Common myeloid progenitor, CD34-positive (primary cell): ENCODE data around the gene TLNRD1.

ENCODE experiments used
- CTCF ChIA-PET: fragments of 350-600 bp; sonication (Branson Sonifier 250); formaldehyde crosslinking; loops from one replicate; lab custom pipeline; 2021; ENCODE audit warnings: antibody characterized with exemption; lab: Charles Lee
- POLR2A ChIA-PET: fragments of 350-600 bp; sonication (Branson Sonifier 250); formaldehyde crosslinking; loops from one replicate; lab custom pipeline; 2021; ENCODE audit warnings: antibody characterized with exemption; lab: Charles Lee
- DNase-seq, 3 donors: peaks; one replicate each; pipeline versions ENCODE4 v3.0.0 to v3.0.0-alpha.2; 2013
- H3K27ac ChIP-seq, 2 experiments: 1 replicate in 1 of 2; 2 replicates in 1 of 2; pipeline ENCODE4 v1.7.0; 2013; ENCODE audit warnings: inconsistent platforms in 2 of 2, low read length in 2 of 2, mild to moderate bottlenecking in 2 of 2, low read depth in 1 of 2, moderate library complexity in 1 of 2; ENCODE audit not compliant: severe bottlenecking in 2 of 2, insufficient read depth in 1 of 2, poor library complexity in 1 of 2
- H3K27me3 ChIP-seq, 5 experiments: replicated peaks in 2 of 5; 1 replicate in 3 of 5; 2 replicates in 2 of 5; pipeline versions ENCODE4 v1.6.1 to v1.7.0; 2013; ENCODE audit warnings: low read length in 4 of 5, mild to moderate bottlenecking in 2 of 5, moderate library complexity in 2 of 5, inconsistent platforms in 1 of 5; ENCODE audit not compliant: insufficient read depth in 5 of 5, control insufficient read depth in 4 of 5
- H3K36me3 ChIP-seq, 4 experiments: 1 replicate in 2 of 4; 2 replicates in 2 of 4; pipeline versions ENCODE4 v1.6.1 to v1.7.0; 2013; ENCODE audit warnings: low read length in 3 of 4, control low read depth in 1 of 4, mild to moderate bottlenecking in 1 of 4; ENCODE audit not compliant: control insufficient read depth in 4 of 4, insufficient read depth in 4 of 4
- H3K4me1 ChIP-seq, 4 experiments: 1 replicate in 3 of 4; 2 replicates in 1 of 4; pipeline versions ENCODE4 v1.6.1 to v1.7.1; 2013; ENCODE audit warnings: low read length in 3 of 4, mild to moderate bottlenecking in 3 of 4, control low read depth in 1 of 4, inconsistent platforms in 1 of 4, moderate library complexity in 1 of 4; ENCODE audit not compliant: control insufficient read depth in 4 of 4, insufficient read depth in 4 of 4; ENCODE audit errors: control extremely low read depth in 1 of 4
- H3K4me3 ChIP-seq, 7 experiments: 1 replicate in 4 of 7; 2 replicates in 3 of 7; pipeline versions ENCODE4 v1.5.1 to v1.7.0; 2013; ENCODE audit warnings: mild to moderate bottlenecking in 7 of 7, low read length in 6 of 7, moderate library complexity in 6 of 7, inconsistent platforms in 2 of 7, low read depth in 2 of 7, control low read depth in 1 of 7; ENCODE audit not compliant: insufficient read depth in 4 of 7, control insufficient read depth in 1 of 7; ENCODE audit errors: extremely low read depth in 1 of 7
- H3K9me3 ChIP-seq, 5 experiments: 1 replicate in 4 of 5; 2 replicates in 1 of 5; pipeline versions ENCODE4 v1.6.1 to v1.7.1; 2013; ENCODE audit warnings: low read length in 4 of 5, mild to moderate bottlenecking in 2 of 5, inconsistent platforms in 1 of 5, low read depth in 1 of 5, moderate library complexity in 1 of 5; ENCODE audit not compliant: control insufficient read depth in 4 of 5, insufficient read depth in 2 of 5; ENCODE audit errors: control extremely low read depth in 1 of 5
- WGBS: methylation state at CpG from one replicate; pipeline ENCODE4 v1.1.5; 2013; ENCODE audit not compliant: insufficient coverage; 5-methylcytosine and 5-hydroxymethylcytosine counted together

TLNRD1 gene

GRCh38 chr15:81032355-81032754 is 31.6 kb downstream of the TLNRD1 start:
- H3K27me3 ChIP-seq = no peaks in the 10 kb centered on the region
- DNase-seq = no peak
- H3K4me3 ChIP-seq = no peak overlapping the region
- H3K9me3 ChIP-seq = peaks cover 0 to 4% (median 0%) of the 10 kb centered on the region in 5 experiments
- 100% methylated on average over 3 of the region's 4 CpGs for WGBS
- CTCF ChIA-PET = interaction anchor here (0.7 to 1.3 kb wide), 3 partner anchors 24 to 60 kb away, joined by 3 to 4 read pairs (median 3); no protein-coding TSS in a partner anchor
- POLR2A ChIA-PET = no interaction called here
- H3K4me1 ChIP-seq = peaks cover 0 to 8% (median 3%) of the 10 kb centered on the region in 4 experiments
- no peak overlapping the region for H3K27ac ChIP-seq
- H3K36me3 ChIP-seq = no peaks in the 10 kb centered on the region

- WGBS = 80% methylated on average over 1 of the region's 1 CpG
- Histone ChIP-seq H3K4me3 (no peak overlapping the region), H3K36me3 (no peaks in the 10 kb centered on the region), H3K27ac (no peak overlapping the region), H3K4me1 (peaks cover 0 to 8% (median 3%) of the 10 kb centered on the region in 4 experiments), H3K27me3 (no peaks in the 10 kb centered on the region), H3K9me3 (peaks cover 0 to 4% (median 0%) of the 10 kb centered on the region in 5 experiments)
- peak in 1 of 3 donors; percentile 20 for DNase-seq
- ChIA-PET CTCF (interaction anchor here (0.7 kb wide), 1 partner anchor 24 kb away, joined by 3 read pairs; no protein-coding TSS in a partner anchor), POLR2A (no interaction called here)
These were observed 32.1 kb downstream of the TLNRD1 start for GRCh38 chr15:81032818-81033217.

- no peaks in the 10 kb centered on the region for H3K36me3 ChIP-seq
- WGBS = 7% methylated on average over 2 of the region's 2 CpGs
- CTCF ChIA-PET = no interaction called here
- POLR2A ChIA-PET = interaction anchor here (0.6 kb wide), 1 partner anchor 1166 kb away, joined by 3 read pairs; no protein-coding TSS in a partner anchor
- peaks cover 0 to 11% (median 3%) of the 10 kb centered on the region in 4 experiments for H3K4me1 ChIP-seq
- peaks cover 0 to 4% (median 0%) of the 10 kb centered on the region in 5 experiments for H3K9me3 ChIP-seq
- H3K4me3 ChIP-seq = no peak overlapping the region
- DNase-seq = no peak
- H3K27ac ChIP-seq = no peak overlapping the region
- no peaks in the 10 kb centered on the region for H3K27me3 ChIP-seq
These were observed 32.8 kb downstream of the TLNRD1 start for GRCh38 chr15:81033508-81033907.

- Histone ChIP-seq H3K9me3 (no peaks in the 10 kb centered on the region), H3K27me3 (no peaks in the 10 kb centered on the region), H3K27ac (no peak overlapping the region), H3K4me1 (peaks cover 0 to 24% (median 18%) of the 10 kb centered on the region in 4 experiments), H3K36me3 (no peaks in the 10 kb centered on the region), H3K4me3 (no peak overlapping the region)
- DNase-seq = no peak
- CTCF ChIA-PET = interaction anchor here (1.3 kb wide), 1 partner anchor 8 kb away, joined by 5 read pairs; no protein-coding TSS in a partner anchor
- POLR2A ChIA-PET = no interaction called here
- 100% methylated on average over 4 of the region's 14 CpGs for WGBS
These were observed 37.4 kb downstream of the TLNRD1 start for GRCh38 chr15:81037952-81038743.

- DNase-seq = peak in 2 of 3 donors; percentile 42 to 53
- POLR2A ChIA-PET = interaction anchor here (1.0 to 1.2 kb wide), 2 partner anchors 15 to 45 kb away, joined by 3 to 4 read pairs; no protein-coding TSS in a partner anchor
- Histone ChIP-seq H3K36me3 (no peaks in the 10 kb centered on the region), H3K27ac (no peak overlapping the region), H3K4me3 (peak overlapping the region in 2 of 7 experiments; percentile 11 to 27), H3K9me3 (no peaks in the 10 kb centered on the region), H3K4me1 (peaks cover 0 to 27% (median 20%) of the 10 kb centered on the region in 4 experiments), H3K27me3 (no peaks in the 10 kb centered on the region)
- 15% methylated on average over 4 of the region's 4 CpGs for WGBS
- CTCF ChIA-PET = interaction anchor here (0.9 to 2.4 kb wide), 4 partner anchors 9 to 67 kb away, joined by 3 to 13 read pairs (median 4); no protein-coding TSS in a partner anchor
These were observed 38.4 kb downstream of the TLNRD1 start for GRCh38 chr15:81038975-81039607.

GRCh38 chr15:81040757-81041156 is 40.0 kb downstream of the TLNRD1 start:
- Histone ChIP-seq H3K4me3 (no peak overlapping the region), H3K36me3 (no peaks in the 10 kb centered on the region), H3K4me1 (peaks cover 0 to 29% (median 20%) of the 10 kb centered on the region in 4 experiments), H3K27ac (no peak overlapping the region), H3K27me3 (no peaks in the 10 kb centered on the region), H3K9me3 (no peaks in the 10 kb centered on the region)
- POLR2A ChIA-PET = interaction anchor here (0.6 kb wide), 1 partner anchor 33 kb away, joined by 3 read pairs; no protein-coding TSS in a partner anchor
- 79% methylated on average over 2 of the region's 6 CpGs for WGBS
- DNase-seq = no peak
- CTCF ChIA-PET = interaction anchor here (2.4 kb wide), 1 partner anchor 8 kb away, joined by 13 read pairs; no protein-coding TSS in a partner anchor
